Measurements from ENCODE around the gene NR4A1.

Gene NR4A1

DNA sequence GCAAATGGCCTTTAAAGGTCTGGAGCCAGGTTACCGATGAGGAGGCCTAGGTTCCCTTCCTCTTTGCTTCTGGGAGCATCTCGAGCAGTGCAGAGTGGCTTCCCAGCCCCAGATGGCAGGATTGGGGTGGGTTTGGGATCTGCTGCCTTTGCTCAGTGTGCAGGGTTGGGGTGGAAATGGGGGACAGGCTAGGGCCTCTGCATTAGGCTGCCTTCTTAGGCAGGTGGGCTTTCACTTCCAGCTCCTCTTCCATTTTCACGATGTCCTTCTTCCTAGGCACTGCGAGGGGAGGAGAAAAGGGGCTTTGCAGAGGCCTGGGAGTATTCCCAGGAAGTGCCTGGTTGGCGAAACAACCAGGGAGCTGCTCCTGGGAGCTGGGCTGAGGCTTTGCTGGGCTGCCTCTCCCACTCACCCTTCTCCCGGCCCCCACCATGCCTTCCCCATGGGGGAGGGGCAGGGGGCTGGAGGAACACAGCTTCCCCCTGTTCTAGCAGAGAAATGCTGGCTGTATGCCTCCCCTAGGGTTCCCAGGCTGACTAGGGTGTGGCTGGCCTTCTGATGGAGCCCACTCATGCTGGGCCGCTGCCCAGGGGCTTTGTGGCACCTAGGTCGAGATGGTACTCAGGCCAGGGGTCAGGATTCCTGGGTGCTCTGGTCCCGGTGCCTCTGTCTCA is 2.4 kb downstream of the NR4A1 start:
- no peaks in the 10 kb centered on the region for H3K27me3 ChIP-seq (ENCODE audit: control insufficient read depth, low read length)
- H3K9me2 ChIP-seq (replicated peaks; ENCODE audit: control insufficient read depth, low read length) = no peaks in the 10 kb centered on the region
- H3K79me2 ChIP-seq (ENCODE audit: control insufficient read depth, low read length) = peaks cover 15% of the 10 kb centered on the region
- TF ChIP-seq CTCF (IDR thresholded peaks at IDR 0.05; ENCODE audit: low read depth, low read length, poor library complexity, severe bottlenecking) (no peak), EZH2phosphoT487 (IDR thresholded peaks at IDR 0.05; ENCODE audit: borderline replicate concordance, low read length) (no peak)
- no peaks in the 10 kb centered on the region for H3K9me3 ChIP-seq (ENCODE audit: control insufficient read depth, insufficient read depth, low read length)
- H3K4me1 ChIP-seq (ENCODE audit: control insufficient read depth, low read length) = peaks cover 33% of the 10 kb centered on the region
- no peak overlapping the region for H3K27ac ChIP-seq (ENCODE audit: low read depth, low read length)
- peaks cover 30% of the 10 kb centered on the region for H3K36me3 ChIP-seq (ENCODE audit: control insufficient read depth, low read length)
- no peak overlapping the region for H3K4me2 ChIP-seq (ENCODE audit: low read length)
- H3F3A ChIP-seq (ENCODE audit: control insufficient read depth, insufficient read depth) = no peaks in the 10 kb centered on the region
- peaks cover 6% of the 10 kb centered on the region for H4K20me1 ChIP-seq (ENCODE audit: control insufficient read depth, insufficient read depth, low read depth, low read length)
- H3K4me3 ChIP-seq (ENCODE audit: low read length) = no peak overlapping the region

GRCh38 chr12:52054231-52054832 is 3.1 kb downstream of the NR4A1 start:
- Histone ChIP-seq H3F3A (ENCODE audit: control insufficient read depth, insufficient read depth) (0 out of 2 replicates have a peak, but pooled peaks cover 3% of the 10 kb centered on the region), H3K36me3 (ENCODE audit: control insufficient read depth, low read length) (peaks cover 35% of the 10 kb centered on the region), H3K9me2 (replicated peaks; ENCODE audit: control insufficient read depth, low read length) (no peaks in the 10 kb centered on the region), H3K9me3 (ENCODE audit: control insufficient read depth, insufficient read depth, low read length) (no peaks in the 10 kb centered on the region), H3K27me3 (ENCODE audit: control insufficient read depth, low read length) (no peaks in the 10 kb centered on the region), H3K79me2 (ENCODE audit: control insufficient read depth, low read length) (peaks cover 15% of the 10 kb centered on the region), H3K4me3 (ENCODE audit: low read length) (no peak overlapping the region), H3K4me2 (ENCODE audit: low read length) (no peak overlapping the region), H3K4me1 (ENCODE audit: control insufficient read depth, low read length) (peaks cover 39% of the 10 kb centered on the region), H3K27ac (ENCODE audit: low read depth, low read length) (no peak overlapping the region), H4K20me1 (ENCODE audit: control insufficient read depth, insufficient read depth, low read depth, low read length) (peaks cover 6% of the 10 kb centered on the region)
- TF ChIP-seq EZH2phosphoT487 (IDR thresholded peaks at IDR 0.05; ENCODE audit: borderline replicate concordance, low read length) (no peak), CTCF (IDR thresholded peaks at IDR 0.05; ENCODE audit: low read depth, low read length, poor library complexity, severe bottlenecking) (no peak)

DNA sequence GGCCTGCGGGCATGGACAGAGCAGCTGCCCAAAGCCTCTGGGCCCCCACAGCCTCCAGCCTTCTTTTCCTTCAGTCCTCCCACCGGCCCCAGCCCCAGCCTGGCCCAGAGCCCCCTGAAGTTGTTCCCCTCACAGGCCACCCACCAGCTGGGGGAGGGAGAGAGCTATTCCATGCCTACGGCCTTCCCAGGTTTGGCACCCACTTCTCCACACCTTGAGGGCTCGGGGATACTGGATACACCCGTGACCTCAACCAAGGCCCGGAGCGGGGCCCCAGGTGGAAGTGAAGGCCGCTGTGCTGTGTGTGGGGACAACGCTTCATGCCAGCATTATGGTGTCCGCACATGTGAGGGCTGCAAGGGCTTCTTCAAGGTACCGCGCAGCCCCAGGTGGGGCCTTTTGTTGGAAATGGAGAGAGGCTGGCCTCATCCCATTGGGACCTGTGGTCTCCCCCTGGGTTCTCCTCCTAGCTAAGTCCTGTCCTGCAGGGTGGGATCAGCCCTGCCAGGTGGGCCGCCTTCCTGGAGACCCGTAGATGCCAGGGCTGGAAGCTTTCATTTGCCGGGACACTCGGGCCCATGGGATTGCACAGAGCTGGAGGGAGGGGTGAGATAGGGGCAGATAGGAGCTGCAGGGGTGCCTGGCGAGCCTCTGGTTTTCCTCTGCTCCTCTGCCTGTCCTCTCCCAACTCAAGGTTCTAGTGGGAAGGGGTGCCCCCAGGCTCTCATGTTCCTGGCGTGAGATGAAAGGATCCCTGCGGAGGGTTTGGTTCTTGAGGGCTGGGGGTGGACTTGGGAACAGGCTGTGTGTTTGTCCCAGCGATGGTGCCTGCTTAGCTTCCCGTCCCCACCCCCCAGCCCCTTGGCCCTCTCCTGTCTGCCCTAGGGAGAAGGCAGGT is 3.8 kb downstream of the NR4A1 start:
- H3K4me1 ChIP-seq (ENCODE audit: control insufficient read depth, low read length) = peaks cover 41% of the 10 kb centered on the region
- no peak overlapping the region for H3K4me3 ChIP-seq (ENCODE audit: low read length)
- no peak overlapping the region for H3K4me2 ChIP-seq (ENCODE audit: low read length)
- H3K9me3 ChIP-seq (ENCODE audit: control insufficient read depth, insufficient read depth, low read length) = no peaks in the 10 kb centered on the region
- 0 out of 2 replicates have a peak, but pooled peaks cover 3% of the 10 kb centered on the region for H3F3A ChIP-seq (ENCODE audit: control insufficient read depth, insufficient read depth)
- no peak overlapping the region for H3K27ac ChIP-seq (ENCODE audit: low read depth, low read length)
- H4K20me1 ChIP-seq (ENCODE audit: control insufficient read depth, insufficient read depth, low read depth, low read length) = peaks cover 6% of the 10 kb centered on the region
- H3K27me3 ChIP-seq (ENCODE audit: control insufficient read depth, low read length) = no peaks in the 10 kb centered on the region
- TF ChIP-seq EZH2phosphoT487 (IDR thresholded peaks at IDR 0.05; ENCODE audit: borderline replicate concordance, low read length) = no peak
- H3K36me3 ChIP-seq (ENCODE audit: control insufficient read depth, low read length) = peaks cover 42% of the 10 kb centered on the region
- H3K9me2 ChIP-seq (replicated peaks; ENCODE audit: control insufficient read depth, low read length) = no peaks in the 10 kb centered on the region
- H3K79me2 ChIP-seq (ENCODE audit: control insufficient read depth, low read length) = peaks cover 15% of the 10 kb centered on the region

Measured in DOHH2 (cell line).